K562 (cell line): Measurements from ENCODE around the gene PHETA1. TPM values are rescaled to one million over a fixed set of nuclear protein-coding genes. Genes with fewer than 3 reads are reported as not detected.
A peak's percentile ranks its signal among the peaks of the same experiment; 100 is the strongest.

ENCODE experiments used
- ATAC-seq: fragments of 200-7000 bp; cut with Tn5 transposase; 3 replicates; pipeline ENCODE4 v1.9.1; 2020; ENCODE audit warnings: moderate library complexity
- BruUV-seq: library from RNA; stranded (reverse); fragments of 400-500 nt; replicated peaks from 2 replicates; lab custom pipeline; 2021; lab: Mats Ljungman, UMichigan
- CTCF ChIA-PET: fragments of 300-600 bp; formaldehyde crosslinking; extraction: SDS; loops from one replicate; lab custom pipeline; 2021; ENCODE audit warnings: low intra/inter-chr PET ratio; lab: Yijun Ruan, JAX
- POLR2A ChIA-PET: fragments of 300-600, 350-650 bp; sonication (Branson Sonifier 250); formaldehyde crosslinking; extraction: SDS; loops from one replicate; lab custom pipeline; 2021; ENCODE audit warnings: antibody characterized with exemption, inconsistent platforms; lab: Yijun Ruan, JAX
- DNase-seq, 4 experiments: peaks; one replicate each; pipeline versions ENCODE4 v3.0.0 to v3.0.0-alpha.2; 2011 to 2018; ENCODE audit warnings: low spot score in 3 of 4, mixed read lengths in 3 of 4; ENCODE audit errors: extremely low read depth in 1 of 4
- FAIRE-seq: peaks from 2 replicates; lab custom pipeline; 2011; peaks lifted over from hg19 to GRCh38; lab: Jason Lieb, UNC
- H2AFZ ChIP-seq: 2 replicates; pipeline ENCODE4 v1.6.0; 2011; ENCODE audit warnings: low read depth, low read length, control low read depth, inconsistent platforms
- H3K27ac ChIP-seq: fragments of 200-600 bp; 3 replicates; pipeline ENCODE4 v1.8.0; 2011; ENCODE audit warnings: low read depth, mild to moderate bottlenecking, control low read depth, inconsistent platforms, low read length, moderate library complexity, mixed read lengths; ENCODE audit errors: extremely low read depth
- H3K27me3 ChIP-seq, 2 experiments: fragments of 300-600 bp in 1 of 2; 2 replicates in 1 of 2; 3 replicates in 1 of 2; pipeline versions ENCODE4 v1.6.0 to v1.8.0; 2011; ENCODE audit warnings: inconsistent platforms in 2 of 2, low read length in 2 of 2, mild to moderate bottlenecking in 1 of 2, mixed read lengths in 1 of 2, moderate library complexity in 1 of 2; ENCODE audit not compliant: control insufficient read depth in 2 of 2, insufficient read depth in 2 of 2
- H3K36me3 ChIP-seq: fragments of 300-600 bp; 3 replicates; pipeline ENCODE4 v1.8.0; 2011; ENCODE audit warnings: mild to moderate bottlenecking, low read length, inconsistent platforms; ENCODE audit not compliant: control insufficient read depth, insufficient read depth
- H3K4me1 ChIP-seq, 2 experiments: fragments of 200-600 bp in 1 of 2; replicated peaks in 1 of 2; 2 replicates in 1 of 2; 3 replicates in 1 of 2; pipeline versions ENCODE4 v1.5.1 to v1.8.0; 2011; ENCODE audit warnings: inconsistent platforms in 2 of 2, low read length in 2 of 2, mild to moderate bottlenecking in 1 of 2, mixed read lengths in 1 of 2, moderate library complexity in 1 of 2; ENCODE audit not compliant: control insufficient read depth in 2 of 2, insufficient read depth in 2 of 2
- H3K4me2 ChIP-seq: 2 replicates; pipeline ENCODE4 v1.6.1; 2011; ENCODE audit warnings: low read length, control low read depth, inconsistent platforms, mixed read lengths; ENCODE audit not compliant: insufficient read depth
- H3K4me3 ChIP-seq: fragments of 200-600 bp; sonication (generic), shearing (Covaris generic); 2 replicates; pipeline ENCODE4 v1.5.1; 2016; ENCODE audit warnings: control low read depth, inconsistent platforms
- H3K79me2 ChIP-seq: fragments of 200-600 bp; 3 replicates; pipeline ENCODE4 v1.8.0; 2011; ENCODE audit warnings: low read length, inconsistent platforms; ENCODE audit not compliant: control insufficient read depth, insufficient read depth
- H3K9ac ChIP-seq, 2 experiments: 2 replicates each; pipeline versions ENCODE4 v1.6.0 to v1.6.1; 2011; ENCODE audit warnings: low read depth in 2 of 2, low read length in 2 of 2, control low read depth in 1 of 2, inconsistent platforms in 1 of 2, mild to moderate bottlenecking in 1 of 2, mixed read lengths in 1 of 2; ENCODE audit not compliant: insufficient read depth in 1 of 2
- H3K9me1 ChIP-seq: one replicate; pipeline ENCODE4 v1.6.0; 2011; ENCODE audit warnings: inconsistent platforms, mild to moderate bottlenecking, low read length, moderate library complexity; ENCODE audit not compliant: control insufficient read depth, insufficient read depth
- H3K9me3 ChIP-seq: replicated peaks from 2 replicates; pipeline ENCODE4 v1.5.1; 2011; ENCODE audit warnings: low read depth, low read length, inconsistent platforms; ENCODE audit not compliant: control insufficient read depth, insufficient read depth
- H4K20me1 ChIP-seq: replicated peaks from 2 replicates; pipeline ENCODE4 v1.6.1; 2011; ENCODE audit warnings: low read length, inconsistent platforms, mixed read lengths; ENCODE audit not compliant: control insufficient read depth, insufficient read depth
- C11orf30 ChIP-seq: fragments of 450-650 bp; IDR thresholded peaks from 2 replicates; pipeline ENCODE4 v1.6.1; 2016; ENCODE audit warnings: low read depth, mild to moderate bottlenecking
- MEF2A ChIP-seq: IDR thresholded peaks from 2 replicates; pipeline ENCODE4 v1.6.1; 2011; ENCODE audit warnings: low read depth, mild to moderate bottlenecking, low read length, moderate library complexity; ENCODE audit not compliant: control insufficient read depth
- MEIS2 ChIP-seq: fragments of 450-650 bp; IDR thresholded peaks from 2 replicates; pipeline ENCODE4 v1.6.1; 2014; ENCODE audit warnings: mild to moderate bottlenecking; ENCODE audit not compliant: partially characterized antibody
- NFIC ChIP-seq: fragments of 450-650 bp; IDR thresholded peaks from 2 replicates; pipeline ENCODE4 v1.6.1; 2017; ENCODE audit warnings: mild to moderate bottlenecking, inconsistent platforms
- TGIF2 ChIP-seq: sonication (generic); formaldehyde crosslinking; IDR thresholded peaks from 2 replicates; pipeline ENCODE4 v1.8.1; 2022; ENCODE audit warnings: mild to moderate bottlenecking, missing genetic modification reagents, moderate library complexity
- WGBS: fragments of 100-300 bp; shearing (Covaris generic); methylation state at CpG from one replicate; pipeline ENCODE4 v1.1.6; 2016; ENCODE audit warnings: low coverage, mixed read lengths; ENCODE audit not compliant: insufficient coverage; ENCODE audit errors: missing lambda C conversion rate; 5-methylcytosine and 5-hydroxymethylcytosine counted together
- in situ Hi-C: fragments of 300-500 bp; cut with MboI; formaldehyde crosslinking; loops from 4 replicates; pipeline ENCODE4 v1.15.0; 2018; ENCODE audit warnings: inconsistent platforms, mixed read lengths
- intact Hi-C: fragments of 100-400 bp; cut with micrococcal nuclease; formaldehyde crosslinking; loops from 2 replicates; pipeline ENCODE4 v1.14.2; 2022
- polyA plus RNA-seq, 8 experiments: library from polyadenylated mRNA; depleted of rRNA in 4 of 8; stranded (reverse) in 5 of 8; unstranded in 3 of 8; fragments of >200 nt; fragmentation: Nextera tagmentation in 2 of 8; fragmentation: Illumina TruSeq in 1 of 8; extraction: Ambion mirVana in 2 of 8; extraction: Trizol in 1 of 8; gene quantifications; 2 replicates each; pipeline versions ENCODE4 v1.2.1 to v1.2.3, GENCODE V29; 2011 to 2014; ENCODE audit warnings: inconsistent platforms in 1 of 8, missing spikeins in 1 of 8
- total RNA-seq, 7 experiments: library from RNA; depleted of rRNA in 6 of 7; stranded (reverse); fragments of >200 nt in 6 of 7; fragmentation: Illumina TruSeq in 2 of 7; extraction: Trizol in 2 of 7; gene quantifications; 2 replicates each; pipeline versions ENCODE4 v1.2.1 to v1.2.3, GENCODE V29; 2011 to 2021; ENCODE audit warnings: low replicate concordance in 1 of 7
- TF ChIP-seq, protein P1 (sequence below): fragments of 450-650 bp; IDR thresholded peaks from 2 replicates; pipeline ENCODE4 v1.6.1; 2016; ENCODE audit warnings: low read depth, mild to moderate bottlenecking, moderate library complexity

PHETA1 gene
- total and polyA plus RNA-seq, 9 of the 15 experiments (the other 6 are each of a cell fraction or from before 2014, with no cell fraction given), result 0.03 to 12.4 (median 3.0) TPM

DNA sequence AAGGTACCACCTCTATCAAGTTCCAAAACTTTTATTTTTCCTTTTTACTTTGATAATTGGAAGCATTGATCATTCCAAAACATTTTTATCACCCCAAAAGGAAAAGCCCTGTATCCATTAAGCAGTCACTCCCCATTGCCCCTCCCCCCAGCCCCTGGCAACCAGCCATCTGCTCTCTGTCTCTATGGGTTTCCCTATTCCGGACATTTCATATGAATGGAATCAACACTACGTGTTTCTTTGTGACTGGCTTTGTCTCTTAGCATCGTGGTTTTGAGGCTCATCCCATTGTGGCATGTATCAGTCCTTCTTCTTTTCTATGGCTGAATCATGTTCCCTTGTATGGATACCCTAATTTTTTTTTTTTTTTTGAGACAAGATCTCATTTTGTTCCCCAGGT lies 18.0 kb upstream of the PHETA1 start:
- Histone ChIP-seq H3K4me1 (peaks cover 0 to 6% of the 10 kb centered on the region in 2 experiments; a peak in 3 of 5 replicates), H3K36me3 (no peaks in the 10 kb centered on the region), H3K4me3 (no peak overlapping the region), H3K9ac (no peak overlapping the region), H3K4me2 (no peak overlapping the region), H4K20me1 (no peaks in the 10 kb centered on the region), H3K9me1 (no peaks in the 10 kb centered on the region), H2AFZ (no peak overlapping the region), H3K9me3 (no peaks in the 10 kb centered on the region), H3K79me2 (no peaks in the 10 kb centered on the region), H3K27me3 (peaks cover 14 to 23% of the 10 kb centered on the region in 2 experiments), H3K27ac (no peak overlapping the region)
- in situ Hi-C loops (no loop called here), intact Hi-C loops (no loop called here)
- TF ChIP-seq, protein P1, sequence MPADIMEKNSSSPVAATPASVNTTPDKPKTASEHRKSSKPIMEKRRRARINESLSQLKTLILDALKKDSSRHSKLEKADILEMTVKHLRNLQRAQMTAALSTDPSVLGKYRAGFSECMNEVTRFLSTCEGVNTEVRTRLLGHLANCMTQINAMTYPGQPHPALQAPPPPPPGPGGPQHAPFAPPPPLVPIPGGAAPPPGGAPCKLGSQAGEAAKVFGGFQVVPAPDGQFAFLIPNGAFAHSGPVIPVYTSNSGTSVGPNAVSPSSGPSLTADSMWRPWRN, result no peak
- no peak for TF ChIP-seq MEIS2
- no peak for TF ChIP-seq MEF2A
- no peak for TF ChIP-seq TGIF2 (CRISPR knock-in tag)
- no peak for TF ChIP-seq C11orf30
- peak; percentile 84 for TF ChIP-seq NFIC
- WGBS, result 2% methylated on average over 3 of the region's 3 CpGs
- ATAC-seq, result no peak
- DNase-seq, result no peak
- no TSS peak for BruUV-seq
- ChIA-PET POLR2A (no interaction called here), CTCF (no interaction called here)
- no peak for FAIRE-seq
